Measurements from ENCODE around the gene GABRA5.

Gene GABRA5

GRCh38 chr15:26928051-26928450, 61.2 kb downstream of the GABRA5 start:
- no peak for DNase-seq (ENCODE audit: low read depth in 2 of 2)

- no peak for DNase-seq (ENCODE audit: low read depth in 2 of 2)
Observed at GRCh38 chr15:26929588-26929987, 62.7 kb downstream of the GABRA5 start.

GRCh38 chr15:26934848-26935247, 68.0 kb downstream of the GABRA5 start:
- no peak for DNase-seq (ENCODE audit: low read depth in 2 of 2)

- no peak for DNase-seq (ENCODE audit: low read depth in 2 of 2)
Observed at GRCh38 chr15:26935322-26935721, 68.5 kb downstream of the GABRA5 start.

- no peak for DNase-seq (ENCODE audit: low read depth in 2 of 2)
Observed at GRCh38 chr15:26936502-26936901, 69.6 kb downstream of the GABRA5 start.

GRCh38 chr15:26937134-26937533, 70.3 kb downstream of the GABRA5 start:
- no peak for DNase-seq (ENCODE audit: low read depth in 2 of 2)

- DNase-seq (ENCODE audit: low read depth in 2 of 2): no peak
Observed at GRCh38 chr15:26939398-26939797, 72.5 kb downstream of the GABRA5 start.

- no peak for DNase-seq (ENCODE audit: low read depth in 2 of 2)
Observed at GRCh38 chr15:26941489-26941888, 74.6 kb downstream of the GABRA5 start.

GRCh38 chr15:26943866-26944265, 77.0 kb downstream of the GABRA5 start:
- no peak for DNase-seq (ENCODE audit: low read depth in 2 of 2)

GRCh38 chr15:26945046-26945445, 78.2 kb downstream of the GABRA5 start:
- no peak for DNase-seq (ENCODE audit: low read depth in 2 of 2)

- DNase-seq (ENCODE audit: low read depth in 2 of 2): no peak
Observed at GRCh38 chr15:26950001-26950400, 83.1 kb downstream of the GABRA5 start.

- DNase-seq (ENCODE audit: low read depth in 2 of 2): no peak
Observed at GRCh38 chr15:26954403-26954802, 87.5 kb downstream of the GABRA5 start.

GRCh38 chr15:26967719-26968269, 100.9 kb downstream of the GABRA5 start:
- DNase-seq (ENCODE audit: low read depth in 2 of 2): no peak

- no peak for DNase-seq (ENCODE audit: low read depth in 2 of 2)
Observed at GRCh38 chr15:26968806-26969205, 101.9 kb downstream of the GABRA5 start.

GRCh38 chr15:26970712-26971210, 103.9 kb downstream of the GABRA5 start, which contains the start of gene GABRG3:
Gene GABRG3 (plus strand): TSS chr15:26971181.
- no peak for DNase-seq (ENCODE audit: low read depth in 2 of 2)

GRCh38 chr15:26971271-26972018, 104.6 kb downstream of the GABRA5 start:
- DNase-seq (ENCODE audit: low read depth in 2 of 2): no peak

GRCh38 chr15:26972636-26973035, 105.8 kb downstream of the GABRA5 start:
- no peak for DNase-seq (ENCODE audit: low read depth in 2 of 2)

- no peak for DNase-seq (ENCODE audit: low read depth in 2 of 2)
Observed at GRCh38 chr15:26974120-26974780, 107.4 kb downstream of the GABRA5 start.

GRCh38 chr15:26981492-26981891, 114.6 kb downstream of the GABRA5 start:
- no peak for DNase-seq (ENCODE audit: low read depth in 2 of 2)

- DNase-seq (ENCODE audit: low read depth in 2 of 2): no peak
Observed at GRCh38 chr15:26983822-26984221, 117.0 kb downstream of the GABRA5 start.

- no peak for DNase-seq (ENCODE audit: low read depth in 2 of 2)
Observed at GRCh38 chr15:26985050-26985449, 118.2 kb downstream of the GABRA5 start.

GRCh38 chr15:26996250-26996649, 129.4 kb downstream of the GABRA5 start:
- no peak for DNase-seq (ENCODE audit: low read depth in 2 of 2)

All from stimulated activated CD8-positive, alpha-beta memory T cell treated with anti-CD3 and anti-CD28 coated beads, Interleukin-7, amount 100 ng/mL, for 4 hours (primary cell).